Smooth muscle cell of the coronary artery (primary cell): ENCODE data around the gene IFNL2. TPM values are rescaled to one million over a fixed set of nuclear protein-coding genes. Genes with fewer than 3 reads are reported as not detected.

Source experiments
- total RNA-seq: library from RNA; depleted of rRNA; stranded (reverse); fragments of >200 nt; gene quantifications from 2 replicates; pipeline ENCODE4 v1.2.3, GENCODE V29; 2014; ENCODE audit warnings: low replicate concordance

Gene IFNL2
- not detected in 2 replicates for total RNA-seq

DNA sequence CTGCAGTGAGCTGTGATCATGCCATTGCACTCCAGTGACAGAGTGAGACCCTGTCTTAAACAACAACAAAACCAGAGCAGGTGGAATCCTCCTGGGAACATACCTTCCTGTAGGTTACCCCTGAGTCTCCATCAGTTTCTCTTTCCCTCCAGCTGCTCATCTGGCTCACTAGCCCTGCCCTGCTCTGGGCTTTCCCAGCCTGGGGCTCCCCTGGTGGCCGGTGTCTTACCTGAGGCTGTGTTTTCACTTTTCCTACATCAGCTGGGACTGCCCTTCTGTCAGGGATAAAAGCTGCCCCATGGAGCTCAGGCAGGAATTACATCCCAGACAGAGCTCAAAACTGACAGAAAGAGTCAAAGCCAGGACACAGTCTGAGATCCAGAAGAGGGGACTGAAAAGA lies at the start of gene IFNL2:
TSS of gene IFNL2 (plus strand) at position 312 of the 400 bp plus-strand sequence. CDS start 173 bp downstream, outside the sequence.

DNA sequence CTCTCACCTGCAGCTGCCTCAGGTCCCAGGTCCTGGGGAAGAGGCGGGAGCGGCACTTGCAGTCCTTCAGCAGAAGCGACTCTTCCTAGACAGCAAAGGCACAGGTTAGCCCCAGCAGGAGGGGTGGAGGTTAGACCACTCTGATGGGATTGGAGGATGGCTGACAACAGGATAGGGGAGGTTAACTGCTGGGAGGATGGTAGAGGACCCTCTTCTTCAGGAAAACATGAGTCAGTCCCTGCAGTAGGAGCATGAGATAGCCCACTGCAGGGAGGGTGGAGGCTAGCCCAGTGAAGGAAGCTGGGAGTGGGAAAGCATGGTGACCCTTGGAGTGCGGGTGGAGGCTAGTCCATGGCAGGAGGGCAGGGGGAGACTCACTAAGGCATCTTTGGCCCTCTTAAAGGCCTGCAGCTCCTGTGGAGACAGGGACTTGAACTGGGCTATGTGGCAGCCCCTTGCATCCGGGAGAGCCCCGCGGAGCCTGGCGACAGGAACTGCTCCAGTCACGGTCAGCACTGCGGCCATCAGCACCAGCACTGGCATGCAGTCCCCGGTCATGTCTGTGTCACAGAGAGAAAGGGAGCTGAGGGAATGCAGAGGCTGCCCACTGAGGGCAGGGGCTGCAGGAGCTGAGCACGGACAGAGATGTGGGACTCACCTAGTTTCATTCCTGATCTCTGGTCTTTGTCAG lies 23.6 kb upstream of the IFNL2 start, which contains the start of gene IFNL3:
TSS of gene IFNL3 (minus strand) at position 597 of the 691 bp plus-strand sequence. CDS start at position 558, 39 bp downstream.

DNA sequence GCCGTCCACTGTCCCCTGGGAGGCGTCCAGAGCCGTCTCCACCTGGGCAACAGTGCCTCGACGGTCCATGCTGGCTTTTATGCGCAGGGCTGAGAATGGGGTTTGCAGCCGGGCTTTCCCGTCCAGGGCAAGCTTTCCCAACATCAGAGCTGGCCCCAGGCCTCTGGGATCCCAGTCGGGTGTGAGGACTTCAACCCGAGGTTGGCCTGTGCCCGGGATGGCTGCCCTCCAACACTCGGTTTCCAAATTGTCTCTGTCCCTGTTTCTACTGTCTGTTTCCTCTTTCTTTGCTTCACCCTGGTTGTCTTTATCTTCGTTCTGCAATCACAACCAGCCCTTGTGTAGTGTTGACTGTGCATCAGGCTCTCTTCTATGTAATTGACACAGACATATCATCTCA lies 19.4 kb upstream of the IFNL2 start, which contains the start of gene IFNL4:
TSS of gene IFNL4 (minus strand) at position 51 of the 400 bp plus-strand sequence.

DNA sequence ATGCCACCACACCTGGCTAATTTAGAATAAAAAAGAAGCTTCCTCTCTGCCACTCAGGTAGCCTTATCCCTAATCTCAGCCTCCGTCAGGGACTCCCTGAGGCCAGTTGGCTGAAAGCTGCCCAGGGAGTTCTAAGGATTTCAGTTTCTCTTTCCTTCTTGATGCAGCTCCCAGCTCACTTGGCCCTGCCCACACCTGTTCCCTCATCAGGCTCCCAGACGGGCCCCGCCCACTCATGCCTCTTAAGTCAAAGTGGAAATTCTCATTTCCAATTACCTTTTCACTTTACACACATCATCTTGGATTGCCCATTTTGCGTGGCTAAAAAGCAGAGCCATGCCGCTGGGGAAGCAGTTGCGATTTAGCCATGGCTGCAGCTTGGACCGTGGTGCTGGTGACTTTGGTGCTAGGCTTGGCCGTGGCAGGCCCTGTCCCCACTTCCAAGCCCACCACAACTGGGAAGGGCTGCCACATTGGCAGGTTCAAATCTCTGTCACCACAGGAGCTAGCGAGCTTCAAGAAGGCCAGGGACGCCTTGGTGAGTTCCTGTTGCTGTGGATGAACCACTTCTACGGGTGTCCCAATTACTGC lies 28.0 kb downstream of the IFNL2 start, which contains the start of gene IFNL1:
TSS of gene IFNL1 (plus strand) at position 353 of the 591 bp plus-strand sequence. CDS start at position 368, 15 bp downstream.

Other genes starting within 250 kb of the IFNL2 start
- gene FBXO27, start 235.8 kb upstream of the IFNL2 start, total RNA-seq = 1.8 and 2.0 TPM in 2 replicates
- gene ACP7, start 184.0 kb upstream of the IFNL2 start, total RNA-seq = 0.23 and 0.30 TPM in 2 replicates
- 2.5 and 5.6 TPM in 2 replicates for gene PAK4, start 142.6 kb upstream of the IFNL2 start, total RNA-seq
- gene NCCRP1, start 71.4 kb upstream of the IFNL2 start, total RNA-seq = not detected in 2 replicates
- gene SYCN, start 64.1 kb upstream of the IFNL2 start, total RNA-seq = not detected in 2 replicates
- not detected in 2 replicates for gene IFNL3, start 23.4 kb upstream of the IFNL2 start, total RNA-seq
- gene IFNL4, start 19.5 kb upstream of the IFNL2 start, total RNA-seq = not detected in 2 replicates
- not detected in 2 replicates for gene IFNL1, start 28.0 kb downstream of the IFNL2 start, total RNA-seq
- gene LRFN1, start 52.5 kb downstream of the IFNL2 start, total RNA-seq = 0.08 and 0.12 TPM in 2 replicates
- 0.60 and 0.70 TPM in 2 replicates for gene GMFG, start 67.6 kb downstream of the IFNL2 start, total RNA-seq
- 22.5 and 38.7 TPM in 2 replicates for gene SAMD4B, start 74.0 kb downstream of the IFNL2 start, total RNA-seq
- 40.4 and 86.8 TPM in 2 replicates for gene PAF1, start 122.7 kb downstream of the IFNL2 start, total RNA-seq
- 9.4 and 11.0 TPM in 2 replicates for gene MED29, start 123.0 kb downstream of the IFNL2 start, total RNA-seq
- gene ZFP36, start 138.5 kb downstream of the IFNL2 start, total RNA-seq = 0.60 and 3.7 TPM in 2 replicates
- 5.1 and 20.7 TPM in 2 replicates for gene PLEKHG2, start 144.3 kb downstream of the IFNL2 start, total RNA-seq
- gene RPS16, start 167.6 kb downstream of the IFNL2 start, total RNA-seq = 185 and 379 TPM in 2 replicates
- gene SUPT5H, start 177.2 kb downstream of the IFNL2 start, total RNA-seq = 56.4 and 138 TPM in 2 replicates
- gene TIMM50, start 212.4 kb downstream of the IFNL2 start, total RNA-seq = 46.9 and 63.3 TPM in 2 replicates
- gene DLL3, start 230.6 kb downstream of the IFNL2 start, total RNA-seq = 0.08 TPM in 1 of 2 replicates, not detected in the other
- not detected in 2 replicates for gene SELENOV, start 246.7 kb downstream of the IFNL2 start, total RNA-seq